NCI-H2029 (cell line): ENCODE measurements around the gene POLG.

Source experiments
- DNase-seq: peaks from one replicate; lab custom pipeline; 2025; lab: John Stamatoyannopoulos, UW

POLG gene

GRCh38 chr15:89326316-89326715 lies 8.3 kb downstream of the POLG start:
- no peak for DNase-seq

- DNase-seq, result no peak
Measured at GRCh38 chr15:89325039-89325803, 9.4 kb downstream of the POLG start.

GRCh38 chr15:89323825-89324224 lies 10.8 kb downstream of the POLG start:
- no peak for DNase-seq

GRCh38 chr15:89322822-89323221 lies 11.8 kb downstream of the POLG start:
- no peak for DNase-seq

- DNase-seq, result no peak
Measured at GRCh38 chr15:89321521-89322410, 12.9 kb downstream of the POLG start.

GRCh38 chr15:89320200-89320599 lies 14.4 kb downstream of the POLG start:
- no peak for DNase-seq

GRCh38 chr15:89319678-89320077 lies 14.9 kb downstream of the POLG start:
- no peak for DNase-seq

GRCh38 chr15:89317186-89317720 lies 17.4 kb downstream of the POLG start:
- no peak for DNase-seq

GRCh38 chr15:89316504-89316903 lies 18.1 kb downstream of the POLG start:
- no peak for DNase-seq

GRCh38 chr15:89315375-89315929 lies 19.2 kb downstream of the POLG start:
- no peak for DNase-seq

- no peak for DNase-seq
Measured at GRCh38 chr15:89309993-89310392, 24.6 kb downstream of the POLG start.

- no peak for DNase-seq
Measured at GRCh38 chr15:89308236-89308635, 26.4 kb downstream of the POLG start.

- DNase-seq, result no peak
Measured at GRCh38 chr15:89307791-89308190, 26.8 kb downstream of the POLG start.

GRCh38 chr15:89307046-89307587 lies 27.5 kb downstream of the POLG start:
- DNase-seq, result no peak

GRCh38 chr15:89305395-89305794 lies 29.2 kb downstream of the POLG start:
- DNase-seq, result no peak

- no peak for DNase-seq
Measured at GRCh38 chr15:89303986-89304385, 30.6 kb downstream of the POLG start.

- no peak for DNase-seq
Measured at GRCh38 chr15:89301304-89302089, 33.1 kb downstream of the POLG start.

- no peak for DNase-seq
Measured at GRCh38 chr15:89299896-89300295, 34.7 kb downstream of the POLG start.

GRCh38 chr15:89293012-89293411 lies 41.6 kb downstream of the POLG start:
- DNase-seq, result no peak

GRCh38 chr15:89291934-89292438 lies 42.6 kb downstream of the POLG start:
- no peak for DNase-seq

- DNase-seq, result no peak
Measured at GRCh38 chr15:89283201-89283600, 51.4 kb downstream of the POLG start.
